K562 (cell line): ENCODE data around the gene CCDC28B. TPM values are rescaled to one million over a fixed set of nuclear protein-coding genes. Genes with fewer than 3 reads are reported as not detected.

Experiments used
- CEBPB ChIP-seq: fragments of 450-650 bp; IDR thresholded peaks from 2 replicates; pipeline ENCODE4 v1.6.1; 2016; ENCODE audit warnings: missing genetic modification characterization, missing compliant biosample characterization
- CREM ChIP-seq: IDR thresholded peaks from 2 replicates; pipeline ENCODE4 v1.6.1; 2014; ENCODE audit warnings: antibody characterized with exemption, low read depth
- CXXC5 ChIP-seq: fragments of 250-450 bp; sonication (Bioruptor Pico); IDR thresholded peaks from 2 replicates; pipeline ENCODE4 v1.8.0; 2022; ENCODE audit warnings: inconsistent platforms, mild to moderate bottlenecking, moderate library complexity
- DMBX1 ChIP-seq: fragments of 250-450 bp; sonication (Bioruptor Pico); IDR thresholded peaks from 2 replicates; pipeline ENCODE4 v1.8.0; 2022; ENCODE audit warnings: inconsistent platforms, mild to moderate bottlenecking, moderate library complexity, borderline replicate concordance
- ETV6 ChIP-seq, 3 experiments: fragments of 150-350 bp in 1 of 3; sonication (generic) in 1 of 3; formaldehyde crosslinking in 1 of 3; IDR thresholded peaks; 2 replicates each; pipeline versions ENCODE4 v1.6.1 to v1.8.0; 2014 to 2022; ENCODE audit warnings: borderline replicate concordance in 2 of 3, low read depth in 2 of 3, antibody characterized with exemption in 1 of 3, low read length in 1 of 3, mild to moderate bottlenecking in 1 of 3, missing genetic modification reagents in 1 of 3
- GABPA ChIP-seq: fragments of 200-800 bp; sonication (Bioruptor generic); conservative IDR thresholded peaks from 2 replicates; pipeline ENCODE4 v1.6.1; 2016; ENCODE audit warnings: low read depth, missing genetic modification characterization, missing compliant biosample characterization
- GTF2A2 ChIP-seq: IDR thresholded peaks from 2 replicates; pipeline ENCODE4 v1.6.1; 2016; ENCODE audit warnings: mild to moderate bottlenecking, missing genetic modification characterization, missing compliant biosample characterization
- HNRNPK ChIP-seq: fragments of 200-400 bp; formaldehyde crosslinking; IDR thresholded peaks from one replicate; pipeline ENCODE4 v1.6.1; 2018; ENCODE audit warnings: mild to moderate bottlenecking, low read depth, low read length; ENCODE audit not compliant: poor library complexity, severe bottlenecking
- HNRNPL ChIP-seq: fragments of 200-400 bp; formaldehyde crosslinking; IDR thresholded peaks from 2 replicates; pipeline ENCODE4 v1.6.1; 2017; ENCODE audit warnings: low read depth, mild to moderate bottlenecking, low read length
- JUND ChIP-seq, 2 experiments: IDR thresholded peaks; 2 replicates in 1 of 2; 3 replicates in 1 of 2; pipeline ENCODE4 v1.6.1; 2011; ENCODE audit warnings: borderline replicate concordance in 2 of 2, low read depth in 2 of 2, low read length in 2 of 2, improper control_type of control experiment in 1 of 2, missing biosample characterization in 1 of 2, missing genetic modification characterization in 1 of 2, missing genetic modification reagents in 1 of 2
- MCM5 ChIP-seq: fragments of 450-650 bp; IDR thresholded peaks from 2 replicates; pipeline ENCODE4 v1.6.1; 2016; ENCODE audit warnings: low read depth
- PTBP1 ChIP-seq: fragments of 200-400 bp; formaldehyde crosslinking; IDR thresholded peaks from 2 replicates; pipeline ENCODE4 v1.6.1; 2017; ENCODE audit warnings: low read depth, low read length
- RBFOX2 ChIP-seq: fragments of 200-400 bp; formaldehyde crosslinking; IDR thresholded peaks from 2 replicates; pipeline ENCODE4 v1.6.1; 2017; ENCODE audit warnings: low read depth, mild to moderate bottlenecking, low read length, moderate library complexity
- SIN3B ChIP-seq: fragments of 450-650 bp; IDR thresholded peaks from 2 replicates; pipeline ENCODE4 v1.6.1; 2017; ENCODE audit warnings: low read depth, mild to moderate bottlenecking, moderate library complexity
- SIRT6 ChIP-seq: IDR thresholded peaks from one replicate; pipeline ENCODE4 v1.6.1; 2012; ENCODE audit warnings: low read depth, mild to moderate bottlenecking, control low read depth, inconsistent platforms, low read length, moderate library complexity
- SMAD2 ChIP-seq: fragments of 150-350 bp; IDR thresholded peaks from 2 replicates; pipeline ENCODE4 v1.6.1; 2014; ENCODE audit warnings: low read depth, mild to moderate bottlenecking, low read length
- SMAD4 ChIP-seq: fragments of 250-450 bp; sonication (Bioruptor Pico); conservative IDR thresholded peaks from 2 replicates; pipeline ENCODE4 v1.8.0; 2021; ENCODE audit warnings: inconsistent platforms, mild to moderate bottlenecking, moderate library complexity
- TARDBP ChIP-seq: fragments of 450-650 bp; IDR thresholded peaks from 2 replicates; pipeline ENCODE4 v1.6.1; 2016
- ZEB2 ChIP-seq: fragments of 450-650 bp; IDR thresholded peaks from 2 replicates; pipeline ENCODE4 v1.6.1; 2016
- ZNF12 ChIP-seq: sonication (generic); formaldehyde crosslinking; IDR thresholded peaks from 2 replicates; pipeline ENCODE4 v1.4.0; 2020; ENCODE audit warnings: mild to moderate bottlenecking, missing genetic modification reagents
- ZNF224 ChIP-seq: sonication (generic); formaldehyde crosslinking; IDR thresholded peaks from 2 replicates; pipeline ENCODE4 v1.8.0; 2022; ENCODE audit warnings: mild to moderate bottlenecking, missing genetic modification reagents
- polyA plus RNA-seq, 8 experiments: library from polyadenylated mRNA; depleted of rRNA in 4 of 8; stranded (reverse) in 5 of 8; unstranded in 3 of 8; fragments of >200 nt; fragmentation: Nextera tagmentation in 2 of 8; fragmentation: Illumina TruSeq in 1 of 8; extraction: Ambion mirVana in 2 of 8; extraction: Trizol in 1 of 8; gene quantifications; 2 replicates each; pipeline versions ENCODE4 v1.2.1 to v1.2.3, GENCODE V29; 2011 to 2014; ENCODE audit warnings: inconsistent platforms in 1 of 8, missing spikeins in 1 of 8
- total RNA-seq, 7 experiments: library from RNA; depleted of rRNA in 6 of 7; stranded (reverse); fragments of >200 nt in 6 of 7; fragmentation: Illumina TruSeq in 2 of 7; extraction: Trizol in 2 of 7; gene quantifications; 2 replicates each; pipeline versions ENCODE4 v1.2.1 to v1.2.3, GENCODE V29; 2011 to 2021; ENCODE audit warnings: low replicate concordance in 1 of 7
- TF ChIP-seq, protein P1 (sequence below): IDR thresholded peaks from 2 replicates; pipeline ENCODE4 v1.6.1; 2016; ENCODE audit warnings: missing genetic modification characterization, missing compliant biosample characterization
- TF ChIP-seq, protein P2 (sequence below): sonication (generic); formaldehyde crosslinking; IDR thresholded peaks from 2 replicates; pipeline ENCODE4 v1.9.0; 2022; ENCODE audit warnings: mild to moderate bottlenecking, missing genetic modification reagents
- TF ChIP-seq, protein P3 (sequence below): fragments of 250-450 bp; sonication (Bioruptor Pico); IDR thresholded peaks from 2 replicates; pipeline ENCODE4 v1.8.0; 2021; ENCODE audit warnings: moderate library complexity, mild to moderate bottlenecking, inconsistent platforms
- TF ChIP-seq, protein P4 (sequence below): sonication (generic); formaldehyde crosslinking; IDR thresholded peaks from 2 replicates; pipeline ENCODE4 v1.4.0; 2020; ENCODE audit warnings: mild to moderate bottlenecking, missing genetic modification reagents

CCDC28B gene
- total and polyA plus RNA-seq, 9 of the 15 experiments (the other 6 are each of a cell fraction or from before 2014, with no cell fraction given) = 5.7 to 54.5 (median 31.7) TPM

DNA sequence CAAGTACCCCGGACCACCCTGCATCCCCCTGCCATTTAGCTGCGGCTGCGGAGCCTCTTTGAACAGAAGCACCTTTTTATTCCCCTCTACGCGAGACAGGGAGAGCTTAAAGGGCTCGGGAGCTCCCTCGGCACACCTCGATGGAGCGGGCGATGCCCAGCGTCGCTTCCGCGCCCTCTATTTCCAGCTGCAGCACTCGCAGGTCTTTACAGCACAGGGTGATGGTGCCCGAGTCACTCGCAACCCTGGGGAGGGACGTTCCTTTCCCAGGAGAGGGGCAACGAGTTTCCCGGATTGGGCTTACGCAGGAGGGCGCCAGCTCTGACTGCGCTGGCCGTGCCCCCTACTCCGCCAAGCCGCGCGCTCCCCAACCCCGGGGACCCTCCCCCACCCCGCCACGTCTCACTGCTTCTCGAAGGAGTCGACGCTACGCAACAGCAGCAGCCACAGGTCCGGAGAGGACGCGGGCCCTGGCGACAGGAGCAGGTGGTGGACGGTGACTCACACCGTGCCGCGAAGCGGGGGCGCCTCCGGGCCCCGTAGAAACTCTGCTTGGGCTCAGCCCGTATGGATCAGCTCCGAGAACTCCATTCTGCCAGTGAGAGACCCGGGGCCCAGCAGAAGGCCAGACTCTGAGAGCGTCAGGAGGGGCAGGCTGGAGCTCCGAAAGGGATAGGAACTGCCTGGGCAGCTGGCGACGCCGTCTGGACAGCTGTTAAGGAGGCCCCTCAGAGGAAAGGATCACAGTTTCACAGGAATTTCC lies 40.8 kb downstream of the CCDC28B start (continued):
- TF ChIP-seq HNRNPK = no peak
- TF ChIP-seq PTBP1 = no peak
- TF ChIP-seq ETV6 (IDR thresholded peaks at IDR 0.05; ENCODE audit: borderline replicate concordance in 1 of 2, low read depth in 2 of 2, low read length in 1 of 2) = no peak
- no peak for TF ChIP-seq ETV6 (CRISPR knock-in tag; IDR thresholded peaks at IDR 0.05; ENCODE audit: borderline replicate concordance)
- peak; percentile 39; the same call in 1 of the 2 replicates for TF ChIP-seq RBFOX2
- TF ChIP-seq JUND (IDR thresholded peaks at IDR 0.05; ENCODE audit: borderline replicate concordance, low read depth, low read length) = peak; percentile 84
- 0 out of 3 replicates have a peak, but pooled peaks have one; percentile 18 for TF ChIP-seq JUND (tag; IDR thresholded peaks at IDR 0.05; ENCODE audit: borderline replicate concordance, low read depth, low read length)
- no peak for TF ChIP-seq TARDBP
- TF ChIP-seq, protein P1, sequence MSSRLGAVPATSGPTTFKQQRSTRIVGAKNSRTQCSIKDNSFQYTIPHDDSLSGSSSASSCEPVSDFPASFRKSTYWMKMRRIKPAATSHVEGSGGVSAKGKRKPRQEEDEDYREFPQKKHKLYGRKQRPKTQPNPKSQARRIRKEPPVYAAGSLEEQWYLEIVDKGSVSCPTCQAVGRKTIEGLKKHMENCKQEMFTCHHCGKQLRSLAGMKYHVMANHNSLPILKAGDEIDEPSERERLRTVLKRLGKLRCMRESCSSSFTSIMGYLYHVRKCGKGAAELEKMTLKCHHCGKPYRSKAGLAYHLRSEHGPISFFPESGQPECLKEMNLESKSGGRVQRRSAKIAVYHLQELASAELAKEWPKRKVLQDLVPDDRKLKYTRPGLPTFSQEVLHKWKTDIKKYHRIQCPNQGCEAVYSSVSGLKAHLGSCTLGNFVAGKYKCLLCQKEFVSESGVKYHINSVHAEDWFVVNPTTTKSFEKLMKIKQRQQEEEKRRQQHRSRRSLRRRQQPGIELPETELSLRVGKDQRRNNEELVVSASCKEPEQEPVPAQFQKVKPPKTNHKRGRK (tag) = no peak
- TF ChIP-seq CXXC5 (CRISPR knock-in tag) = peak; percentile 37
- TF ChIP-seq, protein P2, sequence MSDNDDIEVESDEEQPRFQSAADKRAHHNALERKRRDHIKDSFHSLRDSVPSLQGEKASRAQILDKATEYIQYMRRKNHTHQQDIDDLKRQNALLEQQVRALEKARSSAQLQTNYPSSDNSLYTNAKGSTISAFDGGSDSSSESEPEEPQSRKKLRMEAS = peak; percentile 90
- TF ChIP-seq MCM5 = no peak
- TF ChIP-seq, protein P3, sequence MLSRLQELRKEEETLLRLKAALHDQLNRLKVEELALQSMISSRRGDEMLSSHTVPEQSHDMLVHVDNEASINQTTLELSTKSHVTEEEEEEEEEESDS (CRISPR knock-in tag) = no peak
- TF ChIP-seq ZEB2 = no peak
- TF ChIP-seq DMBX1 (CRISPR knock-in tag) = no peak
- no peak for TF ChIP-seq GTF2A2 (tag)
- no peak for TF ChIP-seq SMAD2
- TF ChIP-seq GABPA (tag) = no peak
- TF ChIP-seq SMAD4 (CRISPR knock-in tag) = peak; percentile 45; the same call in 1 of the 2 replicates
- TF ChIP-seq ZNF12 (CRISPR knock-in tag) = no peak
- TF ChIP-seq CREM = peak; percentile 40; the same call in 1 of the 2 replicates
- TF ChIP-seq SIRT6 = no peak
- no peak for TF ChIP-seq SIN3B
- no peak for TF ChIP-seq HNRNPL
- TF ChIP-seq, protein P4, sequence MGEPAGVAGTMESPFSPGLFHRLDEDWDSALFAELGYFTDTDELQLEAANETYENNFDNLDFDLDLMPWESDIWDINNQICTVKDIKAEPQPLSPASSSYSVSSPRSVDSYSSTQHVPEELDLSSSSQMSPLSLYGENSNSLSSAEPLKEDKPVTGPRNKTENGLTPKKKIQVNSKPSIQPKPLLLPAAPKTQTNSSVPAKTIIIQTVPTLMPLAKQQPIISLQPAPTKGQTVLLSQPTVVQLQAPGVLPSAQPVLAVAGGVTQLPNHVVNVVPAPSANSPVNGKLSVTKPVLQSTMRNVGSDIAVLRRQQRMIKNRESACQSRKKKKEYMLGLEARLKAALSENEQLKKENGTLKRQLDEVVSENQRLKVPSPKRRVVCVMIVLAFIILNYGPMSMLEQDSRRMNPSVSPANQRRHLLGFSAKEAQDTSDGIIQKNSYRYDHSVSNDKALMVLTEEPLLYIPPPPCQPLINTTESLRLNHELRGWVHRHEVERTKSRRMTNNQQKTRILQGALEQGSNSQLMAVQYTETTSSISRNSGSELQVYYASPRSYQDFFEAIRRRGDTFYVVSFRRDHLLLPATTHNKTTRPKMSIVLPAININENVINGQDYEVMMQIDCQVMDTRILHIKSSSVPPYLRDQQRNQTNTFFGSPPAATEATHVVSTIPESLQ (CRISPR knock-in tag) = peak; percentile 31; the same call in 1 of the 2 replicates
- no peak for TF ChIP-seq CEBPB
- no peak for TF ChIP-seq ZNF224 (CRISPR knock-in tag)
